Esophagus squamous epithelium (tissue), 4 donors: ENCODE measurements around the gene BRSK2.

Experiments used
- CTCF ChIP-seq, 6 experiments: fragments of 450-650 bp in 4 of 6; fragments of 200-600 bp in 2 of 6; sonication (generic) in 2 of 6; IDR thresholded peaks; one replicate each; pipeline ENCODE4 v1.5.1; 2016 to 2019; ENCODE audit warnings: antibody characterized with exemption in 6 of 6, mild to moderate bottlenecking in 4 of 6, moderate library complexity in 4 of 6
- POLR2A ChIP-seq, 4 donors: fragments of 450-650 bp; IDR thresholded peaks; one replicate each; pipeline ENCODE4 v1.6.1; 2017; ENCODE audit warnings: antibody characterized with exemption in 4 of 4, mild to moderate bottlenecking in 4 of 4, moderate library complexity in 3 of 4

- TF ChIP-seq CTCF (IDR thresholded peaks at IDR 0.05) (no peak), POLR2A (IDR thresholded peaks at IDR 0.05) (no peak)
Measured at GRCh38 chr11:1509626-1510255, 120.0 kb downstream of the BRSK2 start.
